SK-N-SH (cell line): ENCODE measurements around the gene SPOCK3. TPM values are rescaled to one million over a fixed set of nuclear protein-coding genes. Genes with fewer than 3 reads are reported as not detected.

Source experiments
- CTCF ChIA-PET: fragments of 300-600, 350-600 bp; formaldehyde crosslinking; extraction: SDS; loops from one replicate; lab custom pipeline; 2021; lab: Yijun Ruan, JAX
- POLR2A ChIA-PET: fragments of 350-600 bp; sonication (Branson Sonifier 250); formaldehyde crosslinking; extraction: SDS; loops from one replicate; lab custom pipeline; 2020; ENCODE audit warnings: antibody characterized with exemption, inconsistent platforms; lab: Yijun Ruan, JAX
- DNase-seq: peaks from one replicate; pipeline ENCODE4 v3.0.0; 2012
- H2AFZ ChIP-seq: fragments of 200-600 bp; sonication (generic); 2 replicates; pipeline ENCODE4 v1.8.1; 2016; ENCODE audit warnings: antibody characterized with exemption, mild to moderate bottlenecking, low read depth
- H3F3A ChIP-seq: fragments of 200-600 bp; sonication (generic); replicated peaks from 2 replicates; pipeline ENCODE3; 2016; ENCODE audit warnings: antibody characterized with exemption, mild to moderate bottlenecking; ENCODE audit not compliant: insufficient read depth
- H3K27ac ChIP-seq, 2 experiments: fragments of 200-500 bp in 1 of 2; fragments of 200-600 bp in 1 of 2; sonication (Bioruptor generic) in 1 of 2; sonication (generic), shearing (Covaris generic) in 1 of 2; 2 replicates each; pipeline versions ENCODE4 v1.5.1 to v1.6.1; 2014 to 2016; ENCODE audit warnings: low read depth in 2 of 2, inconsistent platforms in 1 of 2, low read length in 1 of 2, mild to moderate bottlenecking in 1 of 2, mixed read lengths in 1 of 2
- H3K27me3 ChIP-seq: fragments of 200-600 bp; sonication (generic), shearing (Covaris generic); 2 replicates; pipeline ENCODE4 v1.6.1; 2016; ENCODE audit warnings: mixed run types; ENCODE audit not compliant: insufficient read depth
- H3K36me3 ChIP-seq, 2 experiments: fragments of 200-500 bp in 1 of 2; fragments of 200-600 bp in 1 of 2; sonication (Bioruptor generic) in 1 of 2; sonication (generic) in 1 of 2; replicated peaks in 1 of 2; 2 replicates each; pipeline versions ENCODE3 to v1.5.1; 2014 to 2016; ENCODE audit warnings: low read length in 1 of 2, mild to moderate bottlenecking in 1 of 2; ENCODE audit not compliant: insufficient read depth in 2 of 2, control insufficient read depth in 1 of 2
- H3K4me1 ChIP-seq, 2 experiments: fragments of 200-500 bp in 1 of 2; fragments of 200-600 bp in 1 of 2; sonication (Bioruptor generic) in 1 of 2; sonication (generic), shearing (Covaris generic) in 1 of 2; 2 replicates each; pipeline versions ENCODE4 v1.5.1 to v1.6.1; 2014 to 2016; ENCODE audit warnings: low read depth in 1 of 2, low read length in 1 of 2, mixed run types in 1 of 2; ENCODE audit not compliant: insufficient read depth in 2 of 2, control insufficient read depth in 1 of 2
- H3K4me2 ChIP-seq: fragments of 200-600 bp; sonication (generic), shearing (Covaris generic); 2 replicates; pipeline ENCODE4 v1.6.1; 2017; ENCODE audit warnings: mixed run types
- H3K4me3 ChIP-seq, 2 experiments: fragments of 200-500 bp in 1 of 2; fragments of 200-600 bp in 1 of 2; sonication (Bioruptor generic) in 1 of 2; sonication (generic), shearing (Covaris generic) in 1 of 2; 2 replicates each; pipeline versions ENCODE4 v1.5.1 to v1.8.1; 2014 to 2016; ENCODE audit warnings: low read depth in 2 of 2, inconsistent platforms in 1 of 2, low read length in 1 of 2, mild to moderate bottlenecking in 1 of 2, mixed read lengths in 1 of 2, moderate library complexity in 1 of 2
- H3K79me2 ChIP-seq: fragments of 200-600 bp; sonication (generic); 2 replicates; pipeline ENCODE4 v1.8.1; 2017; ENCODE audit warnings: mild to moderate bottlenecking; ENCODE audit not compliant: insufficient read depth
- H3K9ac ChIP-seq: fragments of 200-600 bp; sonication (generic); 2 replicates; pipeline ENCODE4 v1.6.1; 2017; ENCODE audit warnings: mixed run types
- H3K9me2 ChIP-seq: fragments of 200-600 bp; sonication (generic); 2 replicates; pipeline ENCODE4 v1.6.1; 2017; ENCODE audit warnings: mixed run types
- H3K9me3 ChIP-seq: fragments of 200-600 bp; sonication (generic); 2 replicates; pipeline ENCODE4 v1.6.1; 2017; ENCODE audit warnings: mixed run types, mild to moderate bottlenecking, moderate library complexity
- H4K20me1 ChIP-seq: fragments of 200-600 bp; sonication (generic); 2 replicates; pipeline ENCODE4 v1.6.1; 2017; ENCODE audit warnings: mild to moderate bottlenecking, mixed run types; ENCODE audit not compliant: insufficient read depth
- CHD2 ChIP-seq: fragments of 150-350 bp; IDR thresholded peaks from 2 replicates; pipeline ENCODE4 v1.6.1; 2018; ENCODE audit warnings: low read length; ENCODE audit not compliant: partially characterized antibody
- CTCF ChIP-seq: fragments of 200-600 bp; sonication (generic); IDR thresholded peaks from 2 replicates; pipeline ENCODE4 v1.6.1; 2017; ENCODE audit warnings: antibody characterized with exemption, mild to moderate bottlenecking, moderate library complexity
- ELF1 ChIP-seq: IDR thresholded peaks from 2 replicates; pipeline ENCODE4 v1.4.0; 2012
- FOXJ3 ChIP-seq: sonication (generic); formaldehyde crosslinking; IDR thresholded peaks from 2 replicates; pipeline ENCODE4 v1.5.1; 2020; ENCODE audit warnings: mild to moderate bottlenecking, missing genetic modification reagents
- FOXM1 ChIP-seq: IDR thresholded peaks from 2 replicates; pipeline ENCODE4 v1.4.0; 2012; ENCODE audit warnings: low read depth, mild to moderate bottlenecking
- GATA2 ChIP-seq: sonication (generic); formaldehyde crosslinking; IDR thresholded peaks from 2 replicates; pipeline ENCODE4 v1.5.0; 2020; ENCODE audit warnings: mild to moderate bottlenecking, missing genetic modification reagents
- IRF3 ChIP-seq: fragments of 150-350 bp; IDR thresholded peaks from 2 replicates; pipeline ENCODE4 v1.6.1; 2016; ENCODE audit warnings: mild to moderate bottlenecking, low read depth, low read length
- JUND ChIP-seq: IDR thresholded peaks from 2 replicates; pipeline ENCODE4 v1.4.0; 2012
- MAX ChIP-seq: IDR thresholded peaks from 2 replicates; pipeline ENCODE4 v1.4.0; 2012; ENCODE audit warnings: low read depth
- MEF2A ChIP-seq: IDR thresholded peaks from 2 replicates; pipeline ENCODE4 v1.4.0; 2012; ENCODE audit warnings: low read depth, borderline replicate concordance
- PBX3 ChIP-seq: IDR thresholded peaks from 2 replicates; pipeline ENCODE4; 2012
- RFX5 ChIP-seq: IDR thresholded peaks from 2 replicates; pipeline ENCODE4 v1.6.1; 2012; ENCODE audit warnings: mild to moderate bottlenecking, improper control_type of control experiment, low read length
- RXRA ChIP-seq: IDR thresholded peaks from 2 replicates; pipeline ENCODE4 v1.4.0; 2012; ENCODE audit warnings: low read depth, mild to moderate bottlenecking, borderline replicate concordance
- TAF1 ChIP-seq: IDR thresholded peaks from 2 replicates; pipeline ENCODE4 v1.6.1; 2012; ENCODE audit warnings: low read depth, mild to moderate bottlenecking, low read length, moderate library complexity, borderline replicate concordance
- TCF12 ChIP-seq: IDR thresholded peaks from 2 replicates; pipeline ENCODE4 v1.4.0; 2012
- USF1 ChIP-seq: IDR thresholded peaks from 2 replicates; pipeline ENCODE4 v1.4.0; 2012; ENCODE audit warnings: low read depth, borderline replicate concordance
- YY1 ChIP-seq: IDR thresholded peaks from 2 replicates; pipeline ENCODE4 v1.4.0; 2012; ENCODE audit warnings: low read depth, mild to moderate bottlenecking
- WGBS: methylation state at CpG from one replicate; pipeline ENCODE4 v1.1.6; 2017; ENCODE audit warnings: low lambda C conversion rate; 5-methylcytosine and 5-hydroxymethylcytosine counted together
- polyA plus RNA-seq, 3 experiments: library from polyadenylated mRNA; depleted of rRNA; stranded (reverse); fragments of >200 nt; gene quantifications; 2 replicates each; pipeline ENCODE4 v1.2.3, GENCODE V29; 2012

The SPOCK3 gene
- polyA plus RNA-seq, 1 of the 3 experiments (the other 2 are of a cell fraction): not detected

- H3K9ac ChIP-seq: no peak overlapping the region
- no peak overlapping the region for H3K4me2 ChIP-seq
- no peaks in the 10 kb centered on the region for H3K9me2 ChIP-seq
- H3K4me3 ChIP-seq: no peak overlapping the region
- DNase-seq: no peak
- H3K4me1 ChIP-seq: no peaks in the 10 kb centered on the region
- no peaks in the 10 kb centered on the region for H3F3A ChIP-seq
- H2AFZ ChIP-seq: no peak overlapping the region
- H3K79me2 ChIP-seq: no peaks in the 10 kb centered on the region
- no peaks in the 10 kb centered on the region for H3K9me3 ChIP-seq
- ChIA-PET CTCF (no interaction called here), POLR2A (no interaction called here)
- H4K20me1 ChIP-seq: no peaks in the 10 kb centered on the region
- TF ChIP-seq CTCF (no peak), IRF3 (no peak), FOXM1 (no peak), RFX5 (no peak), MEF2A (no peak), MAX (no peak), FOXJ3 (no peak), TAF1 (no peak)
- WGBS: 22% methylated on average over 3 of the region's 3 CpGs
- H3K27ac ChIP-seq: no peak overlapping the region
- H3K36me3 ChIP-seq: no peaks in the 10 kb centered on the region
- H3K27me3 ChIP-seq: no peaks in the 10 kb centered on the region
These were observed 16.2 kb downstream of the SPOCK3 start for GRCh38 chr4:167218022-167218608.

GRCh38 chr4:167216783-167217182 is 17.5 kb downstream of the SPOCK3 start:
- Histone ChIP-seq H3K9ac (no peak overlapping the region), H3K9me2 (no peaks in the 10 kb centered on the region), H3K9me3 (no peaks in the 10 kb centered on the region), H3F3A (no peaks in the 10 kb centered on the region), H3K4me3 (no peak overlapping the region), H4K20me1 (no peaks in the 10 kb centered on the region), H3K4me2 (no peak overlapping the region), H3K4me1 (no peaks in the 10 kb centered on the region), H3K27ac (no peak overlapping the region), H3K27me3 (no peaks in the 10 kb centered on the region), H3K36me3 (no peaks in the 10 kb centered on the region), H2AFZ (no peak overlapping the region), H3K79me2 (no peaks in the 10 kb centered on the region)
- ChIA-PET POLR2A (no interaction called here), CTCF (no interaction called here)
- WGBS: 13% methylated on average over 2 of the region's 2 CpGs
- TF ChIP-seq JUND (no peak), TCF12 (no peak), MAX (no peak), MEF2A (no peak), PBX3 (no peak), TAF1 (no peak), RXRA (no peak), GATA2 (CRISPR knock-in tag) (no peak), ELF1 (no peak), CHD2 (no peak), IRF3 (no peak), USF1 (no peak), YY1 (no peak)
- DNase-seq: no peak
